NCI-H2227 treated with DMSO at 0.1 percent for 48 hours (cell line): ENCODE measurements around the gene COLQ.
A peak's percentile ranks its signal among the peaks of the same experiment; 100 is the strongest.
"Not testable (repeated sequence)": the region's sequence is repeated elsewhere in the genome, so short reads cannot be mapped to it uniquely, and the experiment has no call there.

ENCODE experiments used
- DNase-seq: peaks from one replicate; lab custom pipeline; 2025; lab: John Stamatoyannopoulos, UW

COLQ gene

GRCh38 chr3:15427182-15427880, 94.2 kb downstream of the COLQ start, which contains the start of the genes EAF1 and METTL6:
Gene EAF1, plus strand, starts transcription at chr3:15427598. Its CDS starts 182 bp downstream, at chr3:15427780.
Gene METTL6, minus strand, starts transcription at chr3:15427544. Its CDS starts 1,033 bp downstream, at chr3:15426511.
- DNase-seq = peak; percentile 68

GRCh38 chr3:15426579-15427118, 94.9 kb downstream of the COLQ start:
- no peak for DNase-seq

GRCh38 chr3:15420871-15421270, 100.6 kb downstream of the COLQ start:
- DNase-seq = no peak

- DNase-seq = not testable (repeated sequence)
Measured at GRCh38 chr3:15410966-15411365, 110.5 kb downstream of the COLQ start.

- no peak for DNase-seq
Measured at GRCh38 chr3:15409774-15410173, 111.7 kb downstream of the COLQ start.

- DNase-seq = no peak
Measured at GRCh38 chr3:15409239-15409638, 112.3 kb downstream of the COLQ start.

- DNase-seq = peak; percentile 22
Measured at GRCh38 chr3:15405448-15406050, 116.0 kb downstream of the COLQ start.

- no peak for DNase-seq
Measured at GRCh38 chr3:15404767-15405166, 116.7 kb downstream of the COLQ start.

GRCh38 chr3:15403965-15404364, 117.5 kb downstream of the COLQ start:
- DNase-seq = no peak

- no peak for DNase-seq
Measured at GRCh38 chr3:15403495-15403894, 118.0 kb downstream of the COLQ start.

GRCh38 chr3:15401936-15402335, 119.6 kb downstream of the COLQ start:
- DNase-seq = no peak
